ENCODE results near the gene SDC4. TPM values are rescaled to one million over a fixed set of nuclear protein-coding genes. Genes with fewer than 3 reads are reported as not detected.

Gene SDC4
- total and polyA plus RNA-seq, 7 experiments from 2014 or later: 0.21 to 46.7 (median 0.47) TPM; not detected in 1

GRCh38 chr20:45328451-45328850 is 19.8 kb downstream of the SDC4 start:
- Mint-ChIP-seq H3K27me3 (no peaks in the 10 kb centered on the region), H3K36me3 (peaks cover 0 to 7% (median 0%) of the 10 kb centered on the region in 5 donors), H3K9me3 (no peaks in the 10 kb centered on the region), H3K27ac (no peak overlapping the region), H3K4me1 (peaks cover 0 to 10% (median 0%) of the 10 kb centered on the region in 7 donors), H3K4me3 (no peak overlapping the region)
- intact Hi-C loops (cut with micrococcal nuclease): no loop called here
- Histone ChIP-seq H3K4me1 (ENCODE audit: control insufficient read depth in 2 of 2, insufficient read depth in 2 of 2, low read length in 2 of 2) (no peaks in the 10 kb centered on the region), H3K27me3 (ENCODE audit: control insufficient read depth in 2 of 2, insufficient read depth in 2 of 2, low read length in 2 of 2) (no peaks in the 10 kb centered on the region), H3K36me3 (ENCODE audit: control insufficient read depth in 2 of 3, insufficient read depth in 3 of 3, low read length in 3 of 3) (no peaks in the 10 kb centered on the region), H3K9me3 (ENCODE audit: control insufficient read depth in 2 of 3, low read length in 3 of 3) (no peaks in the 10 kb centered on the region), H3K27ac (ENCODE audit: low read depth, low read length) (no peak overlapping the region), H3K4me3 (ENCODE audit: low read length) (no peak overlapping the region)
- ATAC-seq (no peak), DNase-seq (no peak)
- POLR2A ChIA-PET: no interaction called here
- CTCF ChIA-PET: no interaction called here

DNA sequence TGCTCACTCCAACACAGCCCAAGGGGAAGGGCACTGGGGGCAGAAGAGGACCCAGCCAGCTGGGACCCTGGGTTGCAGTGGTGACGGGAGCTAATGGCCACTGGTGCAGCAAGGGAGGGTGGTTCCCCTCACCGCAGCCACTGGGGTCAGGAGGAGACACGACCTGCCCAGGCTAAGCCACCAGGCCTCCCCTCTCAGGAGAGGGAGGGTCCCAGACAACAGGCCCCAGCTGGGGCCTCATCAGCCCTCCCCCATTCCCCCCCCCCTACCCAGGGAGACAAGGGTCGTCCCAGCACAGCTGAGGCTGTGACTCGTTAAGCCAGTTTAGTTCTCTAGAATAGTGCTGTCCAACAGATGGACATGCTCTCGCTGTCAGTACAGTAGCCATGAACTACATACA is 22.9 kb downstream of the SDC4 start:
- Histone ChIP-seq H3K4me1 (ENCODE audit: control insufficient read depth in 2 of 2, insufficient read depth in 2 of 2, low read length in 2 of 2) (peaks cover 6 to 7% of the 10 kb centered on the region in 2 donors), H3K9me3 (ENCODE audit: control insufficient read depth in 2 of 3, low read length in 3 of 3) (no peaks in the 10 kb centered on the region), H3K36me3 (ENCODE audit: control insufficient read depth in 2 of 3, insufficient read depth in 3 of 3, low read length in 3 of 3) (no peaks in the 10 kb centered on the region), H3K27me3 (ENCODE audit: control insufficient read depth in 2 of 2, insufficient read depth in 2 of 2, low read length in 2 of 2) (no peaks in the 10 kb centered on the region), H3K27ac (ENCODE audit: low read depth, low read length) (no peak overlapping the region), H3K4me3 (ENCODE audit: low read length) (no peak overlapping the region)
- peaks cover 0 to 23% (median 10%) of the 10 kb centered on the region in 7 donors for H3K4me1 Mint-ChIP-seq
- intact Hi-C loops (cut with micrococcal nuclease): no loop called here
- CTCF ChIA-PET: interaction anchor here (1.1 kb wide), 1 partner anchor 458 kb away, joined by 4 read pairs; no protein-coding TSS in a partner anchor
- H3K27ac Mint-ChIP-seq: no peak overlapping the region
- peaks cover 0 to 7% (median 0%) of the 10 kb centered on the region in 5 donors for H3K36me3 Mint-ChIP-seq
- POLR2A ChIA-PET: interaction anchor here (0.5 kb wide), 1 partner anchor 52 kb away, joined by 3 read pairs; no protein-coding TSS in a partner anchor
- no peak for ATAC-seq
- no peak overlapping the region for H3K4me3 Mint-ChIP-seq
- no peaks in the 10 kb centered on the region for H3K9me3 Mint-ChIP-seq
- no peaks in the 10 kb centered on the region for H3K27me3 Mint-ChIP-seq
- no peak for DNase-seq

DNA sequence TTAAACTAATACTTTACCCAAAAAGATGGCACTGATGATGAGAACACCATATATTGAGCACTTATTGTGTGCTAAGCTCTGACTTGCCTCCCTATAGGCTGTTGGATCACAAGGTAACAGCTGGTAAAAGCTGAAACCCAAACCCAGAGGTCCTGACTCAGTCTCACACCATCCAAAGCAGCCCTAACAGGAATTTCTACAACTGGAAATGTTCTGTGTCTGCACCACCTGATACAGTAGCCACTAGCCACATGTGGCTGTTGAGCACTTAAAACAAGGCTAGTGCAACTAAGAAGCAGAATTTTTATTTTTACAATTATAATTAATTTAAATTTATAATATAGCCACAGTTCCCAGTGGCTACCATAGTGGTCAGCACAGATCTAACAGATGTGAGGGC is 24.5 kb downstream of the SDC4 start:
- peaks cover 10 to 35% (median 20%) of the 10 kb centered on the region in 7 donors for H3K4me1 Mint-ChIP-seq

DNA sequence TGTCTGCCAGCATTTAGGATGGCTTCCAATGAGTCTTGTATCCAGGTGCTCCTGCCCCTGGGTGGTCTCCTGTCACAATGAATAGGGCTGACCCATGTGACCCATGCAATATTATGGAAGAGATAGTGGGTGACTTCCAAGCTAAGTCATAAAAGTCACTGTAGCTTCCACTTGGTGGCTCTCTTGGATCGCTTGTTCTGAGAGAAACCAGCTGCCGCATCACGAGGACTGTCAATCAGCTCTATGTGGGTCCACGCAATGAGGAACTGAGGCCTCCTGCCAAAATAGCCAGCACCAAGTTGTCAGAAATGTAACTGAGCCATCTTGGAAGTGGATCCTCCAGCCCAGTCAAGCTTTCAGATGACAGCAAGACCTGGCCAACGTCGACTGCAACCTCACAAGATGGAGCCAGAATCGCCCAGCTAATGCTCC is 25.3 kb downstream of the SDC4 start:
- H3K27me3 Mint-ChIP-seq: no peaks in the 10 kb centered on the region
- Histone ChIP-seq H3K4me1 (ENCODE audit: control insufficient read depth in 2 of 2, insufficient read depth in 2 of 2, low read length in 2 of 2) (peaks cover 15 to 16% of the 10 kb centered on the region in 2 donors), H3K4me3 (ENCODE audit: low read length) (no peak overlapping the region), H3K27me3 (ENCODE audit: control insufficient read depth in 2 of 2, insufficient read depth in 2 of 2, low read length in 2 of 2) (no peaks in the 10 kb centered on the region), H3K36me3 (ENCODE audit: control insufficient read depth in 2 of 3, insufficient read depth in 3 of 3, low read length in 3 of 3) (no peaks in the 10 kb centered on the region), H3K9me3 (ENCODE audit: control insufficient read depth in 2 of 3, low read length in 3 of 3) (no peaks in the 10 kb centered on the region), H3K27ac (ENCODE audit: low read depth, low read length) (no peak overlapping the region)
- ATAC-seq: peak; percentile 34
- ChIA-PET CTCF (interaction anchor here (1.1 to 1.5 kb wide), 3 partner anchors 23 to 448 kb away, joined by 4 to 11 read pairs (median 6); no protein-coding TSS in a partner anchor), POLR2A (interaction anchor here (1.5 kb wide), 1 partner anchor 114 kb away, joined by 6 read pairs; no protein-coding TSS in a partner anchor)
- H3K27ac Mint-ChIP-seq: no peak overlapping the region
- H3K36me3 Mint-ChIP-seq: peaks cover 0 to 8% (median 0%) of the 10 kb centered on the region in 5 donors
- H3K4me3 Mint-ChIP-seq: no peak overlapping the region
- no peak for DNase-seq
- no peaks in the 10 kb centered on the region for H3K9me3 Mint-ChIP-seq
- peaks cover 10 to 42% (median 26%) of the 10 kb centered on the region in 7 donors for H3K4me1 Mint-ChIP-seq
- intact Hi-C loops (cut with micrococcal nuclease): loop anchor here in 1 of 2 donors (1.0 kb wide), 1 partner anchor 114 kb away; no protein-coding TSS in a partner anchor

More for the DNA sequence above, 24.5 kb downstream of the SDC4 start:
- ChIA-PET CTCF (interaction anchor here (0.9 to 1.5 kb wide), 3 partner anchors 39 to 447 kb away, joined by 3 to 11 read pairs (median 6); partner anchors contain the start of gene SYS1), POLR2A (no interaction called here)
- intact Hi-C loops (cut with micrococcal nuclease): loop anchor here in 1 of 2 donors (1.0 kb wide), 1 partner anchor 114 kb away; no protein-coding TSS in a partner anchor
- ATAC-seq (no peak), DNase-seq (no peak)
- H3K27ac ChIP-seq (ENCODE audit: low read depth, low read length): no peak overlapping the region
- H3K36me3 ChIP-seq (ENCODE audit: control insufficient read depth in 2 of 3, insufficient read depth in 3 of 3, low read length in 3 of 3): no peaks in the 10 kb centered on the region
- no peaks in the 10 kb centered on the region for H3K9me3 Mint-ChIP-seq
- no peaks in the 10 kb centered on the region for H3K9me3 ChIP-seq (ENCODE audit: control insufficient read depth in 2 of 3, low read length in 3 of 3)
- no peaks in the 10 kb centered on the region for H3K27me3 Mint-ChIP-seq
- no peaks in the 10 kb centered on the region for H3K27me3 ChIP-seq (ENCODE audit: control insufficient read depth in 2 of 2, insufficient read depth in 2 of 2, low read length in 2 of 2)
- no peak overlapping the region for H3K27ac Mint-ChIP-seq
- peaks cover 14 to 16% of the 10 kb centered on the region in 2 donors for H3K4me1 ChIP-seq (ENCODE audit: control insufficient read depth in 2 of 2, insufficient read depth in 2 of 2, low read length in 2 of 2)
- H3K4me3 ChIP-seq (ENCODE audit: low read length): no peak overlapping the region
- H3K36me3 Mint-ChIP-seq: peaks cover 0 to 8% (median 0%) of the 10 kb centered on the region in 5 donors
- H3K4me3 Mint-ChIP-seq: no peak overlapping the region

DNA sequence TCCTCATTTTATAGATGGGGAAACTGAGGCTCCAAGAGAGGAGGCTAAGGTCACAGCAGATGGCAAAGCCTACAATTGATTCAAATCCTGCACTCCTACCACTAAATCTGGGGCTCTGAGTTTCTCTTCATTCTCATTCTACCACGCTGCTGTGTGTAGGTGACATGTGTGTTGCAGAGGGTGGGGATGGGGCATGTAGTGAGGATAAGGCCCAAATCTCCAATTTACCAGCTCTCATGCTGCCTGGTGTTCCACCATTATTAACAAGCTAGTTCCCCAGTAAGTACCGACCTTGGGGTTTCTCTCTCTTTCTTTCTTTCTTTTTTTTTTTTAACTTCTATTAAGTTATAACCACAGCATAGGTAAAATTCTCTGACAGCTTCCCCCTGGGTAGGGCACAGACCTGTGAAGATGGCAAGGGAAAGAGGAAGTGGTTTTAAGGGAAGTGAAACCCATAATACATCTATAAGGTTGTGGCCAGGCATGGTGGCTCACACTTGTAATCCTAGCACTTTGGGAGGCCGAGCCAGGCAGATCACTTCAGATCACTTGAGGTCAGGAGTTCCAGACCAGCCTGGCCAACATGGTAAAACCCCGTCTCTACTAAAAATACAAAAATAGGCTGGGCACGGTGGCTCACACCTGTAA is 27.2 kb downstream of the SDC4 start:
- Mint-ChIP-seq H3K4me1 (peaks cover 10 to 48% (median 26%) of the 10 kb centered on the region in 7 donors), H3K36me3 (peaks cover 0 to 7% (median 0%) of the 10 kb centered on the region in 5 donors), H3K27me3 (peaks cover 6 to 11% (median 8%) of the 10 kb centered on the region in 5 donors), H3K4me3 (peak overlapping the region in 6 of 10 donors; percentile 2 to 58 (median 48)), H3K9me3 (no peaks in the 10 kb centered on the region), H3K27ac (peak overlapping the region in 4 of 9 donors; percentile 28 to 77 (median 36))
- DNase-seq (peak in 5 of 9 donors; percentile 7 to 42 (median 23)), ATAC-seq (peak; percentile 78)
- intact Hi-C loops (cut with micrococcal nuclease): no loop called here
- POLR2A ChIA-PET: no interaction called here
- no peaks in the 10 kb centered on the region for H3K27me3 ChIP-seq (ENCODE audit: control insufficient read depth in 2 of 2, insufficient read depth in 2 of 2, low read length in 2 of 2)
- H3K4me3 ChIP-seq (ENCODE audit: low read length): no peak overlapping the region
- H3K4me1 ChIP-seq (ENCODE audit: control insufficient read depth in 2 of 2, insufficient read depth in 2 of 2, low read length in 2 of 2): peaks cover 15 to 16% of the 10 kb centered on the region in 2 donors
- H3K27ac ChIP-seq (ENCODE audit: low read depth, low read length): no peak overlapping the region
- CTCF ChIA-PET: interaction anchor here (0.5 to 7.3 kb wide), 7 partner anchors 41 to 1326 kb away, joined by 3 to 67 read pairs (median 4); partner anchors contain the start of gene SYS1
- H3K36me3 ChIP-seq (ENCODE audit: control insufficient read depth in 2 of 3, insufficient read depth in 3 of 3, low read length in 3 of 3): no peaks in the 10 kb centered on the region
- no peaks in the 10 kb centered on the region for H3K9me3 ChIP-seq (ENCODE audit: control insufficient read depth in 2 of 3, low read length in 3 of 3)

- peaks cover 0 to 6% (median 0%) of the 10 kb centered on the region in 5 donors for H3K36me3 Mint-ChIP-seq
These were observed 29.3 kb downstream of the SDC4 start for GRCh38 chr20:45318948-45319347.

More at GRCh38 chr20:45318948-45319347, 29.3 kb downstream of the SDC4 start:
- no peak for DNase-seq
- intact Hi-C loops (cut with micrococcal nuclease): loop anchor here (1.0 to 2.0 kb wide), 7 partner anchors 30 to 452 kb away; partner anchors contain the start of genes SDC4 (in 1 of the 2) and SYS1 (in 1 of the 2)
- Mint-ChIP-seq H3K4me3 (peak overlapping the region in 4 of 10 donors; percentile 20 to 77 (median 44)), H3K27ac (peak overlapping the region in 1 of 9 donors; percentile 97), H3K4me1 (peaks cover 10 to 53% (median 26%) of the 10 kb centered on the region in 7 donors), H3K27me3 (peaks cover 25 to 31% (median 28%) of the 10 kb centered on the region in 5 donors), H3K9me3 (no peaks in the 10 kb centered on the region)
- POLR2A ChIA-PET: no interaction called here
- no peak overlapping the region for H3K27ac ChIP-seq (ENCODE audit: low read depth, low read length)
- H3K27me3 ChIP-seq (ENCODE audit: control insufficient read depth in 2 of 2, insufficient read depth in 2 of 2, low read length in 2 of 2): no peaks in the 10 kb centered on the region
- no peak overlapping the region for H3K4me3 ChIP-seq (ENCODE audit: low read length)
- no peak for ATAC-seq
- H3K36me3 ChIP-seq (ENCODE audit: control insufficient read depth in 2 of 3, insufficient read depth in 3 of 3, low read length in 3 of 3): no peaks in the 10 kb centered on the region
- no peaks in the 10 kb centered on the region for H3K9me3 ChIP-seq (ENCODE audit: control insufficient read depth in 2 of 3, low read length in 3 of 3)
- CTCF ChIA-PET: interaction anchor here (0.7 to 7.3 kb wide), 10 partner anchors 10 to 456 kb away, joined by 3 to 67 read pairs (median 4); no protein-coding TSS in a partner anchor
- peaks cover 15 to 16% of the 10 kb centered on the region in 2 donors for H3K4me1 ChIP-seq (ENCODE audit: control insufficient read depth in 2 of 2, insufficient read depth in 2 of 2, low read length in 2 of 2)
